Fibroblast of upper back skin (primary cell): ENCODE measurements around the gene FLT3LG.

Experiments
- DNase-seq: peaks from one replicate; pipeline ENCODE4 v3.0.0-alpha.2; 2013

FLT3LG gene

GRCh38 chr19:49473868-49474541 lies at the start of gene FLT3LG:
Gene FLT3LG (plus strand): TSS chr19:49474215. CDS start chr19:49474640, 425 bp downstream.
- DNase-seq, result peak; percentile 75

GRCh38 chr19:49425178-49425577 lies 48.8 kb upstream of the FLT3LG start, which contains the start of gene GFY:
Gene GFY (plus strand): TSS chr19:49425388. CDS start chr19:49426431, 1,043 bp downstream.
- DNase-seq, result no peak

- DNase-seq, result no peak
These were observed 48.0 kb upstream of the FLT3LG start for GRCh38 chr19:49425922-49426592.

- no peak for DNase-seq
These were observed 46.7 kb upstream of the FLT3LG start for GRCh38 chr19:49427339-49427738.

- DNase-seq, result no peak
These were observed 46.0 kb upstream of the FLT3LG start for GRCh38 chr19:49427855-49428546.

GRCh38 chr19:49428547-49429451 lies 45.2 kb upstream of the FLT3LG start:
- DNase-seq, result no peak

GRCh38 chr19:49430172-49430677 lies 43.8 kb upstream of the FLT3LG start:
- DNase-seq, result no peak

GRCh38 chr19:49430678-49431329 lies 43.2 kb upstream of the FLT3LG start:
- DNase-seq, result no peak

- DNase-seq, result no peak
These were observed 42.7 kb upstream of the FLT3LG start for GRCh38 chr19:49431330-49431749.

- no peak for DNase-seq
These were observed 41.6 kb upstream of the FLT3LG start for GRCh38 chr19:49432141-49433073.

GRCh38 chr19:49433240-49433901 lies 40.6 kb upstream of the FLT3LG start:
- no peak for DNase-seq

- no peak for DNase-seq
These were observed 39.0 kb upstream of the FLT3LG start for GRCh38 chr19:49434907-49435583.

- DNase-seq, result no peak
These were observed 38.3 kb upstream of the FLT3LG start for GRCh38 chr19:49435670-49436069.

GRCh38 chr19:49436381-49437017 lies 37.5 kb upstream of the FLT3LG start:
- DNase-seq, result no peak

- DNase-seq, result no peak
These were observed 36.8 kb upstream of the FLT3LG start for GRCh38 chr19:49437231-49437630.

- DNase-seq, result no peak
These were observed 35.8 kb upstream of the FLT3LG start for GRCh38 chr19:49438261-49438660.

- no peak for DNase-seq
These were observed 34.2 kb upstream of the FLT3LG start for GRCh38 chr19:49439836-49440235.

GRCh38 chr19:49440439-49441209 lies 33.4 kb upstream of the FLT3LG start:
- no peak for DNase-seq
